Measurements from ENCODE around the gene KCTD20. TPM values are rescaled to one million over a fixed set of nuclear protein-coding genes. Genes with fewer than 3 reads are reported as not detected.

Gene KCTD20
- total and polyA plus RNA-seq, 9 of the 15 experiments (the other 6 are each of a cell fraction or from before 2014, with no cell fraction given), result 28.9 to 160 (median 70.6) TPM

DNA sequence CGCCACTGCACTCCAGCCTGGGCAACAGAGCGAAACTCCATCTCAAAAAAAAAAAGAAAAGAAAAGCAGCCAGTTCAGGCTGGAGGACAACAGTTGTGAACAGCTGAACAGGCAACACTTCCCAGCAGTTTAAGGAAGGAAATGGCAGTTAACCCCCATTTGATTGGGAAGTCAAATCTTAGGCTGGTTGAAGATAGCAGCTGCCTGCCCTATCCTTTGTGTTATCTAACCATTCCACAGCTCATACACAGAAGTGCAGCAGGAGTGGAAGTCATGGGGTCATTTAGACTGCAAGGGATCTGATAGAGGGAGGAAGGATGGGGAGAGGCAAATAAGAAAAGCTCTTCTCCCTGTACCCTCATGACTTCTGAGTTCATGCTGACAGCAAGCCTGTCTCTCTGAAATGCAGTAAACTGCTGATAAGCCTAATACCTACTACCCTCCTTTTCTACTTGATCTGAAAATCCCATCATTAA lies 35.3 kb downstream of the KCTD20 start (continued):
- TF ChIP-seq MYC (IDR thresholded peaks at IDR 0.05; ENCODE audit: low read depth, low read length), result peak; percentile 11; the same call in 1 of the 2 replicates
- no peak for TF ChIP-seq MYC (CRISPR knock-in tag; IDR thresholded peaks at IDR 0.05; ENCODE audit: borderline replicate concordance, low read depth)
- no peak for TF ChIP-seq SRSF9 (IDR thresholded peaks at IDR 0.05; ENCODE audit: borderline replicate concordance, low read depth, low read length)
- TF ChIP-seq SP1 (CRISPR knock-in tag; IDR thresholded peaks at IDR 0.05), result 0 out of 2 replicates have a peak, but pooled peaks have one; percentile 24
- TF ChIP-seq TEAD4 (IDR thresholded peaks at IDR 0.05; ENCODE audit: low read length), result peak; percentile 95
- no peak for TF ChIP-seq TEAD4 (CRISPR knock-in tag; IDR thresholded peaks at IDR 0.05; ENCODE audit: borderline replicate concordance)
- TF ChIP-seq EZH2 (IDR thresholded peaks at IDR 0.05; ENCODE audit: borderline replicate concordance, low read depth, low read length), result no peak
- TF ChIP-seq ZNF431 (CRISPR knock-in tag; IDR thresholded peaks at IDR 0.05), result no peak
- TF ChIP-seq DACH1 (IDR thresholded peaks at IDR 0.05; ENCODE audit: partially characterized antibody), result peak; percentile 71
- peak; percentile 57 for TF ChIP-seq MEIS2 (IDR thresholded peaks at IDR 0.05; ENCODE audit: partially characterized antibody)
- TF ChIP-seq BRD9 (IDR thresholded peaks at IDR 0.05; ENCODE audit: low read depth, partially characterized antibody), result no peak
- TF ChIP-seq ZNF212 (CRISPR knock-in tag; IDR thresholded peaks at IDR 0.05), result no peak
- TF ChIP-seq, protein P1, sequence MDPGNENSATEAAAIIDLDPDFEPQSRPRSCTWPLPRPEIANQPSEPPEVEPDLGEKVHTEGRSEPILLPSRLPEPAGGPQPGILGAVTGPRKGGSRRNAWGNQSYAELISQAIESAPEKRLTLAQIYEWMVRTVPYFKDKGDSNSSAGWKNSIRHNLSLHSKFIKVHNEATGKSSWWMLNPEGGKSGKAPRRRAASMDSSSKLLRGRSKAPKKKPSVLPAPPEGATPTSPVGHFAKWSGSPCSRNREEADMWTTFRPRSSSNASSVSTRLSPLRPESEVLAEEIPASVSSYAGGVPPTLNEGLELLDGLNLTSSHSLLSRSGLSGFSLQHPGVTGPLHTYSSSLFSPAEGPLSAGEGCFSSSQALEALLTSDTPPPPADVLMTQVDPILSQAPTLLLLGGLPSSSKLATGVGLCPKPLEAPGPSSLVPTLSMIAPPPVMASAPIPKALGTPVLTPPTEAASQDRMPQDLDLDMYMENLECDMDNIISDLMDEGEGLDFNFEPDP (CRISPR knock-in tag; IDR thresholded peaks at IDR 0.05), result no peak
- no peak for TF ChIP-seq MEF2A (IDR thresholded peaks at IDR 0.05; ENCODE audit: control insufficient read depth, low read depth, low read length)
- peak; percentile 63; the same call in 1 of the 2 replicates for TF ChIP-seq BCOR (IDR thresholded peaks at IDR 0.05)
- no peak for TF ChIP-seq NR4A1 (CRISPR knock-in tag; IDR thresholded peaks at IDR 0.05)
- TF ChIP-seq NR4A1 (tag; IDR thresholded peaks at IDR 0.05), result no peak
- TF ChIP-seq NONO (IDR thresholded peaks at IDR 0.05; ENCODE audit: low read depth in 2 of 2, low read length in 1 of 2), result no peak
- peak; percentile 85 for TF ChIP-seq GATA2 (CRISPR knock-in tag; IDR thresholded peaks at IDR 0.05)
- TF ChIP-seq MTA1 (IDR thresholded peaks at IDR 0.05; ENCODE audit: borderline replicate concordance), result peak; percentile 78; the same call in 1 of the 2 replicates
- TF ChIP-seq FOXP1 (CRISPR knock-in tag; IDR thresholded peaks at IDR 0.05), result no peak
- peak; percentile 21 for TF ChIP-seq HMGN3 (IDR thresholded peaks at IDR 0.05; ENCODE audit: borderline replicate concordance, extremely low read depth, insufficient read length, low read depth, low read length)
- TF ChIP-seq MAFG (tag; conservative IDR thresholded peaks at IDR 0.05), result peak; percentile 56; the same call in 1 of the 2 replicates
- no peak for TF ChIP-seq POLR2G (IDR thresholded peaks at IDR 0.05; ENCODE audit: low read depth, low read length)
- TF ChIP-seq, protein P2, sequence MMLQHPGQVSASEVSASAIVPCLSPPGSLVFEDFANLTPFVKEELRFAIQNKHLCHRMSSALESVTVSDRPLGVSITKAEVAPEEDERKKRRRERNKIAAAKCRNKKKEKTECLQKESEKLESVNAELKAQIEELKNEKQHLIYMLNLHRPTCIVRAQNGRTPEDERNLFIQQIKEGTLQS (IDR thresholded peaks at IDR 0.05), result no peak
- TF ChIP-seq, protein P2 (CRISPR knock-in tag; conservative IDR thresholded peaks at IDR 0.05), result no peak
- no peak; the same call in 1 of the 2 replicates for TF ChIP-seq NFE2 (IDR thresholded peaks at IDR 0.05; ENCODE audit: low read depth)
- TF ChIP-seq EHMT2 (IDR thresholded peaks at IDR 0.05), result peak; percentile 84
- TF ChIP-seq ZNF384 (IDR thresholded peaks at IDR 0.05; ENCODE audit: low read depth, low read length), result peak; percentile 28; the same call in 1 of the 2 replicates
- peak; percentile 98 for TF ChIP-seq KDM1A (IDR thresholded peaks at IDR 0.05)
